Kidney epithelial cell (primary cell): ENCODE measurements around the gene CYP46A1. TPM values are rescaled to one million over a fixed set of nuclear protein-coding genes. Genes with fewer than 3 reads are reported as not detected.

Experiments
- DNase-seq: peaks from one replicate; pipeline ENCODE4 v3.0.0-alpha.2; 2010; ENCODE audit warnings: low read depth
- H3K27me3 ChIP-seq: 2 replicates; pipeline ENCODE4 v1.6.0; 2011; ENCODE audit warnings: low read length; ENCODE audit not compliant: control insufficient read depth, insufficient read depth
- H3K36me3 ChIP-seq: 2 replicates; pipeline ENCODE4 v1.5.1; 2011; ENCODE audit warnings: low read length; ENCODE audit not compliant: control insufficient read depth, insufficient read depth
- H3K4me3 ChIP-seq: 2 replicates; pipeline ENCODE4 v1.5.1; 2011; ENCODE audit warnings: low read depth, mild to moderate bottlenecking, control low read depth, low read length
- CTCF ChIP-seq: IDR thresholded peaks from 2 replicates; pipeline ENCODE4 v1.5.1; 2011; ENCODE audit warnings: mild to moderate bottlenecking, moderate library complexity, low read length, control low read depth, inconsistent platforms; ENCODE audit not compliant: insufficient read depth, poor library complexity, severe bottlenecking
- total RNA-seq: library from RNA; depleted of rRNA; stranded (reverse); fragments of >200 nt; gene quantifications from 2 replicates; pipeline ENCODE4 v1.2.3, GENCODE V29; 2015

The CYP46A1 gene
- total RNA-seq, 1 donor from 2014 or later, result not detected

GRCh38 chr14:99707921-99708320, 23.8 kb downstream of the CYP46A1 start:
- TF ChIP-seq CTCF, result no peak
- H3K27me3 ChIP-seq, result no peaks in the 10 kb centered on the region
- H3K36me3 ChIP-seq, result no peaks in the 10 kb centered on the region
- no peak overlapping the region for H3K4me3 ChIP-seq
- no peak for DNase-seq

- no peak for DNase-seq
- H3K27me3 ChIP-seq, result no peaks in the 10 kb centered on the region
- H3K36me3 ChIP-seq, result no peaks in the 10 kb centered on the region
- no peak for TF ChIP-seq CTCF
- H3K4me3 ChIP-seq, result no peak overlapping the region
Observed at GRCh38 chr14:99708449-99708848, 24.4 kb downstream of the CYP46A1 start.

GRCh38 chr14:99713972-99714371, 29.9 kb downstream of the CYP46A1 start:
- Histone ChIP-seq H3K36me3 (no peaks in the 10 kb centered on the region), H3K27me3 (peaks cover 12% of the 10 kb centered on the region), H3K4me3 (no peak overlapping the region)
- no peak for TF ChIP-seq CTCF
- DNase-seq, result no peak

- TF ChIP-seq CTCF, result no peak
- Histone ChIP-seq H3K36me3 (no peaks in the 10 kb centered on the region), H3K4me3 (no peak overlapping the region), H3K27me3 (peaks cover 12% of the 10 kb centered on the region)
- no peak for DNase-seq
Observed at GRCh38 chr14:99715266-99716000, 31.3 kb downstream of the CYP46A1 start.

- H3K4me3 ChIP-seq, result no peak overlapping the region
- TF ChIP-seq CTCF, result no peak
- no peak for DNase-seq
- no peaks in the 10 kb centered on the region for H3K36me3 ChIP-seq
- H3K27me3 ChIP-seq, result peaks cover 12% of the 10 kb centered on the region
Observed at GRCh38 chr14:99716091-99716849, 32.2 kb downstream of the CYP46A1 start.
